ENCODE results near the gene TGM3. TPM values are rescaled to one million over a fixed set of nuclear protein-coding genes. Genes with fewer than 3 reads are reported as not detected.

The TGM3 gene
- total and polyA plus RNA-seq, 10 of the 15 experiments (the other 5 are each of a cell fraction or from before 2014, with no cell fraction given) = not detected

DNA sequence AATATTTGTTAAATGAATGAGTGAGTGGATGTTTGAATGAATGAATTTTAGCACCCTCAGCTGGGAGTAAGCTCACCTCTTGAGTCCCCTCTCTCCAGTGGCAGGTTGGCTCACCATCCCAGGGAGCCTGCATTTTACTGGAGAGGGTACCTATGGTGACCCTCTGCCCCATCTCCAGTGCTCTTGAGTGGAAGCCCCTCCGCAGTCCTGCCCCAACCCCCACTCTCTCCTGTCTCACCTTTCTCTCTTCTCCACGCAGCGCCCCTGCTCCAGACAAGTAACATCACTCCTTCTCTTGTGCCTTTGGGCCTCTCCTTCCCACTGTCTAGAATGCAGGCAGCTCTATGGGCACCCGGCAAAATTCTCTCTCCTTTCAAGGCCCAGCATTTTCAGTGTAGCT is 11.3 kb downstream of the TGM3 start (continued):
- TF ChIP-seq, protein P1, sequence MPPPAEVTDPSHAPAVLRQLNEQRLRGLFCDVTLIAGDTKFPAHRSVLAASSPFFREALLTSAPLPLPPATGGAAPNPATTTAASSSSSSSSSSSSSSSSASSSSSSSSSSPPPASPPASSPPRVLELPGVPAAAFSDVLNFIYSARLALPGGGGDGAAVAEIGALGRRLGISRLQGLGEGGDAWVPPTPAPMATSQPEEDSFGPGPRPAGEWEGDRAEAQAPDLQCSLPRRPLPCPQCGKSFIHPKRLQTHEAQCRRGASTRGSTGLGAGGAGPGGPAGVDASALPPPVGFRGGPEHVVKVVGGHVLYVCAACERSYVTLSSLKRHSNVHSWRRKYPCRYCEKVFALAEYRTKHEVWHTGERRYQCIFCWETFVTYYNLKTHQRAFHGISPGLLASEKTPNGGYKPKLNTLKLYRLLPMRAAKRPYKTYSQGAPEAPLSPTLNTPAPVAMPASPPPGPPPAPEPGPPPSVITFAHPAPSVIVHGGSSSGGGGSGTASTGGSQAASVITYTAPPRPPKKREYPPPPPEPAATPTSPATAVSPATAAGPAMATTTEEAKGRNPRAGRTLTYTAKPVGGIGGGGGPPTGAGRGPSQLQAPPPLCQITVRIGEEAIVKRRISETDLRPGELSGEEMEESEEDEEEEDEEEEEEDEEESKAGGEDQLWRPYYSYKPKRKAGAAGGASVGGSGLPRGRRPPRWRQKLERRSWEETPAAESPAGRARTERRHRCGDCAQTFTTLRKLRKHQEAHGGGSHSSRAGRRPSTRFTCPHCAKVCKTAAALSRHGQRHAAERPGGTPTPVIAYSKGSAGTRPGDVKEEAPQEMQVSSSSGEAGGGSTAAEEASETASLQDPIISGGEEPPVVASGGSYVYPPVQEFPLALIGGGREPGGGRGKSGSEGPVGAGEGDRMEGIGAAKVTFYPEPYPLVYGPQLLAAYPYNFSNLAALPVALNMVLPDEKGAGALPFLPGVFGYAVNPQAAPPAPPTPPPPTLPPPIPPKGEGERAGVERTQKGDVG (CRISPR knock-in tag; IDR thresholded peaks at IDR 0.05) = no peak
- TF ChIP-seq RELB (IDR thresholded peaks at IDR 0.05; ENCODE audit: low read depth) (no peak), E4F1 (IDR thresholded peaks at IDR 0.05; ENCODE audit: borderline replicate concordance, partially characterized antibody) (no peak), CREB1 (IDR thresholded peaks at IDR 0.05; ENCODE audit: low read depth) (no peak), NFXL1 (IDR thresholded peaks at IDR 0.05; ENCODE audit: borderline replicate concordance) (no peak)

Measured in GM12878 (cell line).